HG03565 (cell line): ENCODE measurements around the gene CHN1.

ENCODE experiments used
- ATAC-seq: cut with Tn5 transposase; IDR thresholded peaks from one replicate; pipeline ENCODE4 v1.9.1; 2021; ENCODE audit warnings: mild to moderate bottlenecking, moderate library complexity; ENCODE audit not compliant: unreplicated experiment

Gene CHN1

GRCh38 chr2:174877301-174877700 lies 127.9 kb downstream of the CHN1 start:
- no peak for ATAC-seq

- no peak for ATAC-seq
These were observed 131.1 kb downstream of the CHN1 start for GRCh38 chr2:174874085-174874484.

- no peak for ATAC-seq
These were observed 131.7 kb downstream of the CHN1 start for GRCh38 chr2:174873471-174873870.

GRCh38 chr2:174870787-174871186 lies 134.4 kb downstream of the CHN1 start:
- no peak for ATAC-seq

GRCh38 chr2:174868878-174869277 lies 136.3 kb downstream of the CHN1 start:
- no peak for ATAC-seq

GRCh38 chr2:174866421-174866820 lies 138.8 kb downstream of the CHN1 start:
- ATAC-seq = no peak

GRCh38 chr2:174863183-174863582 lies 142.0 kb downstream of the CHN1 start:
- no peak for ATAC-seq

GRCh38 chr2:174859563-174860169 lies 145.5 kb downstream of the CHN1 start:
- ATAC-seq = no peak

- ATAC-seq = no peak
These were observed 146.4 kb downstream of the CHN1 start for GRCh38 chr2:174858745-174859144.

GRCh38 chr2:174856447-174856846 lies 148.7 kb downstream of the CHN1 start:
- ATAC-seq = no peak

GRCh38 chr2:174846941-174847938 lies 157.9 kb downstream of the CHN1 start:
- no peak for ATAC-seq

- ATAC-seq = no peak
These were observed 159.0 kb downstream of the CHN1 start for GRCh38 chr2:174846218-174846617.

- ATAC-seq = no peak
These were observed 160.9 kb downstream of the CHN1 start for GRCh38 chr2:174844295-174844708.

GRCh38 chr2:174842496-174842895 lies 162.7 kb downstream of the CHN1 start:
- ATAC-seq = no peak

- no peak for ATAC-seq
These were observed 163.2 kb downstream of the CHN1 start for GRCh38 chr2:174841936-174842335.

- no peak for ATAC-seq
These were observed 163.8 kb downstream of the CHN1 start for GRCh38 chr2:174841350-174841749.

- no peak for ATAC-seq
These were observed 164.7 kb downstream of the CHN1 start for GRCh38 chr2:174840436-174840835.

- no peak for ATAC-seq
These were observed 165.5 kb downstream of the CHN1 start for GRCh38 chr2:174839662-174840061.

- ATAC-seq = no peak
These were observed 168.2 kb downstream of the CHN1 start for GRCh38 chr2:174836995-174837390.

- ATAC-seq = no peak
These were observed 168.7 kb downstream of the CHN1 start for GRCh38 chr2:174836377-174836994.

- no peak for ATAC-seq
These were observed 169.4 kb downstream of the CHN1 start for GRCh38 chr2:174835797-174836255.

- ATAC-seq = no peak
These were observed 171.4 kb downstream of the CHN1 start for GRCh38 chr2:174833737-174834136.
